Measurements from ENCODE around the gene PRPF18. TPM values are rescaled to one million over a fixed set of nuclear protein-coding genes. Genes with fewer than 3 reads are reported as not detected.

PRPF18 gene
- total RNA-seq, 1 donor from 2014 or later: 14.0 TPM

DNA sequence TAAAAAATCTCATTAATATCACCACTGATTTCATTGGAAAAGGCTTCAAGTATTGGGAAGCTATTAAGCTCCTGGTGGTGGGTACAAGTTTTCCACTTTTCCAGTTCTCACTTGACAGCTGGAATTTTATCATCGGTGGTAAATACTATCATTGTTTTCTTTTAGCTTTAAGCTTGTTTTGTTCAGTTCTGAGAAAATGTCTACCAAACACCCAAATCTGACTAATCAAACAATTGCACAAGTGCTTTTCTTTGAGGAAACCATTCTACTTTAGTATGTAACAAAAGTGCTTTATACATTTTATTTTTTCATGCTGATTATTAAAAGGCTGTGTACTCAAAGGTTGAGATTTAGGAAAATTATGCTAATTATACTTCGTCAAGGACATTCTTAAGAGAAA, 7.9 kb downstream of the PRPF18 start:
- no peak for DNase-seq (ENCODE audit: low spot score)
- intact Hi-C loops (cut with DNase I): no loop called here

DNA sequence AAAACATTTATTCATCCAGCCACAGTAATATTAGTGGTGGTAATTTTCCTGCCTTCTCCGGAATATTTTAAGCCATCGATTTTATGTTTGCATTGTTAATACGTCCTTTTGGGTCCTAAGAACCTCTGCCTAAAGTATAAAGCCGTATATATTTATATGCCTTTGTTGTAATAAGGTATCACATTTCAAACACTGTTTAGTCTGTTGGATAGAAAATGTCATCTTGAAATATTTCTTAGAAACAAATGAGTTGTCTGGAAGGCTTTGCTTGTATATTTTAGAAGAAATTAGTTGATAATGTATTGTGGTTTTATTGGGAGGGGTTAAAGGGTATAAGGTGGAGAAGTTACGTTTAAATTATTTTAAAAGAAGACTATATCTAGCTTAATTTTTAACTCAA, 11.1 kb downstream of the PRPF18 start:
- intact Hi-C loops (cut with DNase I): no loop called here
- DNase-seq (ENCODE audit: low spot score): no peak

DNA sequence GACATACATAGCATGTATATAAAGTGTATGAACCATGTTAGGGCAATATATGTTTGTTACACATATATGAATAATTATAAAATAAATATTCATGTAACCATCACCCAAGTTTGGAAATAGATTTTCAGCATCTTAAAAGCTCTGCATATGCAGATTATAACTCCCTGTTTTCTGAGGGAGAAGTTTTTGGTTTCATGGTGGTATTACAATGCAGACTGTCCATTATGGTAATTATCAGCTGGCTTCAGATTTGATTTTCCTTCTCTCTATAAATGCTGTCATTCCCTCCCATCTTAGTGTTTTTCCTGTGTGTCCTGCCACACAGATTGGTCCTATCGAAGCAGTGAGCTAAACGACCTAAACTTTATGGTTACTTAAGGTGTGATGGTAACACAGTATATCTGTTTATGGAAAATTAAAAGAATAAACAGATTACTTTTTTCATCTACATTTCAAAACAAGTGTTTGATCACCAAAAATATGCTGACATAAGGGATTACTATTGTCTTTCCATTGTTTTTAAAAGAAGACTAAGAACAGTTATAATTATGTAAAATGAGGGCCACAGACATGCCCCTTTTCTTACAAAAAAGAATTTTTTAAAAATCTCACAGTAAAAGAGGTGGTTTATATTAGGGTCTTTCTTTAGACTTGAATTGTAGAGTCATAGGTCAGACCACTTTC, 17.7 kb downstream of the PRPF18 start:
- intact Hi-C loops (cut with DNase I): no loop called here
- DNase-seq (ENCODE audit: low spot score): no peak

DNA sequence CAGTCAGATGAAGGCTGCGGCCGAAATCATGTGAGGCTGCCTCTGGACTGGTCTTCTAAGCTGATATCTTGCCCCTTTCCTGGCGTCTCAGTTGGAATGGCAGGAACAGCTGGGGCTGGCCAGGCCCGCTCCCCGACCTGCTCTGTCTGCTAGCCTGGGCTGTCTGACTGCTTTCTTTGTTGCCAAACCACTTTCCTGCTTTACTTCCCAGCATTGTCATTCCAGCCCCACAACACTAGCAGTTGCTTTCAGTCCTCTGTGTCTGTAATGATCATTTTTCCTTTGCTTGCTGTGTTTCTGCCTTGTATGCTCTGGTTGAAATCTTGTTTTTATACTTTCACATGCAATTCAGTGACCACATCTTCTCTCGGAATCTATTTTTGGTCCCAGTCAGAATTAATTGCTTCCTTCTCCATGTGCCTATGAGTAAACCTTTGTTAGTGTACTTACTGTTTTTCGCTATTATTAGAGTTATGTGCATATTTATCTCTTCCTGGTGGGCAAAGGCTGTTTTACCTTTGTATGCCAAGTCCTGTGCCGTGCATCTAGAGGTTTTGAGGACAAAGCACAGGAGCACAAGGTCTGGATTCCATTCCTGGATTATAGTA, 21.6 kb downstream of the PRPF18 start:
- DNase-seq (ENCODE audit: low spot score): no peak
- intact Hi-C loops (cut with DNase I): no loop called here

DNA sequence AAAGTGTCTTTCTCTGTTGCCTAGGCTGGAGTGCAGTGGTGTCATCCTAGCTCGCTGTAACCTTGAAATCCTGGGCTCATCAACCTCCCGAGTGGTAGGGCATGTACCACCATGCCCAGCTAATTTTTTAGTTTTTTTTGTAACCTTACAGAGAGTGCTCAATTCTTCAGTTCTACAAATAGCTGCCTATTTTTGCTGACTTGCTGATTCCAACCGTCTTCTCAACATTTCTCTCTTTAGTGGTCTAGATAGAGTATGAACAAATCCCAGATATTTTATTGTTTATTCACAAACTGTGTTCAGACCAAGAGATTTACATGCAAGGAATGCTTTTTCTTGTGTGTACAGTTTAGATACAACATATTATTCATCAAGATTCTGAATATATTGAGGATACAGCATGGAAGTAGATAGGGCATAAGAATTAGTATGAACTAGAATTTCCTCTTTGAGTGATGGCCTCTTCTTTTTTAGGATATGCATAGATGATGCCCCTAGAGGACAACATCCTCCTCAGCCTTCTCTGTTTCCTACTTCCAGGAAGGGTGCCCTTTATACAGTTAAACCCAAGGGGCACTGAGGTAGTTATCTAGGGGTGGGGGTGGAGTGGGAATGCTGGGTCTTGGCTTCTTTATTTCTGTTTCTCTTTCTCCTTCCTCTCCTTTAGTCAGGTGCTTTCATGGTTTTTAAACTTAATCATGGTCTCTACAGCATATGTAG, 26.0 kb downstream of the PRPF18 start:
- DNase-seq (ENCODE audit: low spot score): no peak
- intact Hi-C loops (cut with DNase I): loop anchor here (2.0 to 10.0 kb wide), 2 partner anchors 164 to 362 kb away; no protein-coding TSS in a partner anchor

DNA sequence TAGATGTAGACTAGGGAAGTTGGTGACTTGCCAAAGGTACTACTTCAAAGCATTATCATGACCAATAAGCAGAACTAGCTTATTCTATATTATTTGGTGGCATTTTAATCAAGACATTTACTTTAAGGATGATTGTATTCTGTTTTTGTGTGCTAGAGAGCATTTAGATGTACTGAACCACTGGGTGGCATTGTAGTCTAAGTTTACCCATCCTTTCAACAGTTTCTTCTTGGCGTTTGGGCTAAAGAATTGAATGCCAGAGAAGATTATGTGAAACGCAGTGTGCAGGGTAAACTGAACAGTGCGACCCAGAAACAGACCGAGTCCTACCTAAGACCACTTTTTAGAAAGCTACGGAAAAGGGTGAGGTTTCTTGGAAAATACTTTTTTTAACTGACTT, 26.8 kb downstream of the PRPF18 start:
- intact Hi-C loops (cut with DNase I): loop anchor here (2.0 to 10.0 kb wide), 2 partner anchors 163 to 361 kb away; no protein-coding TSS in a partner anchor
- DNase-seq (ENCODE audit: low spot score): no peak

DNA sequence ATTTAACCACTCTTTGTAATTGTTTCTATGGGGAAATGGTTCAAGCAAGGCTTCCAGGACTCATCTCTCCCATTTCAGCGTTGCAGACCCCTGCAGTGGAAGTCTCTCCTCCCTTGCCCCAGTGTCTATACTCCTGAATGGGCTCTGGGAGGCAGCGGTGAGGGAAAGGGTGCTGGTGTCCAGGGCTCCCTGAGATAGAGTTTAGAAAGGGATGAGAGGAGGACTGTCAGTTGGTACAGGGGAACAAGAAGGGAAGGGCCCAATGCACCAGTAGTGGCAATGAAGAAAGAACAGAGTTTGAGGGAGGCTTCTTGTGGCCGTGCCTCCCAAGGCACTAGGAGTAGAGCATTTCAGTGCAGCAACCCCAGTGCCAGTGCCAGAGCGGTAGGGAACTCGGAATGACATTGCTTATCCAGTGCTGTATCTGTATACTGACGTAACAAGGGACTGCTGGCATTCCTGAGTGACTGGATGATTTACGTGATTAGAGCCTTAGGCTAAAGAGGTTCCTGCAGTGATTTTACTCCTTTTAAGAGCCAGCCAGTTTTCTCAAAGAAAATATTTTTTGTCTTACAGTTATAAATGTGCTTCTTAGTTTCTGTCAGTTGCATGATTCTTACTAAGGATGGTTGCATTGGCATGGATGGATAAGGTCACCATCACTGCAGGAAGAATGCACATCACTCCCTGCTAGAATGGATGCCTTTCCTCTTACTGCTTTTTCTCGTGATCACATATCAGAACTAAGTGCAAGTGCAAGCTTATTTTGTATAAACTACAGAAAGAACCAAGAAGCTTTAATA, 28.0 kb downstream of the PRPF18 start:
- DNase-seq (ENCODE audit: low spot score): no peak
- intact Hi-C loops (cut with DNase I): loop anchor here (10.0 kb wide), 1 partner anchor 360 kb away; no protein-coding TSS in a partner anchor

DNA sequence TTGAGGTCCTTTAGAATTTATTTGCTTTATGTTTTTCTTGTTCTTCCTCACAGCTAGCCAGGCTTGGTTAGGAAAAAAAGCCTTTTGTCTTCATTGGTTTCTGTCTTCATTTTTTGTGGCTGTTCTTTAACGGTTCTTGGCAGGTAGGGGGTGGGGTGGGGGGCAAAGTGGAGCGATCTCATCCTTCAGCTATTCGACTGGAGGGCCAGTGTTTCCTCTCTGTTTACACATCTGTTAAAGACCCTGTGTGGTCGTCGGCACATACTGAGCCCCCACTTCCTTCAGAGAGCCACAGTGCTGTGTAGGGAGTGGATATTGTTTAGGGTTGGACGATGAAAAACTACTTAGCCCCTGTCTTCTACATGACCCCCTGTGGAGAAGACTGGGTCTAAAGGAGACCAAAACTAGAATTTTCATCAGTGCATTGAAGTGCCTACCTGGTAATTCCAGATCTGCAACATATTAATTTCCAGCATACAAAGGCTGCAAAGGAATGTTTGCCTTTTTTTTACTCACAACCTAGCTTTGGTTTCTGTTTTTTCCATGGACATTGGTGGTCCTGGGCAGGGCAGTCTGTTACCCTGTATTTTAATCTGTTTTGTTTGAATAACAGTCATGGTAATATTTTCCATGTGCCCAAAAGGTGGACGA, 29.0 kb downstream of the PRPF18 start:
- intact Hi-C loops (cut with DNase I): loop anchor here (10.0 kb wide), 1 partner anchor 359 kb away; no protein-coding TSS in a partner anchor
- DNase-seq (ENCODE audit: low spot score): no peak

DNA sequence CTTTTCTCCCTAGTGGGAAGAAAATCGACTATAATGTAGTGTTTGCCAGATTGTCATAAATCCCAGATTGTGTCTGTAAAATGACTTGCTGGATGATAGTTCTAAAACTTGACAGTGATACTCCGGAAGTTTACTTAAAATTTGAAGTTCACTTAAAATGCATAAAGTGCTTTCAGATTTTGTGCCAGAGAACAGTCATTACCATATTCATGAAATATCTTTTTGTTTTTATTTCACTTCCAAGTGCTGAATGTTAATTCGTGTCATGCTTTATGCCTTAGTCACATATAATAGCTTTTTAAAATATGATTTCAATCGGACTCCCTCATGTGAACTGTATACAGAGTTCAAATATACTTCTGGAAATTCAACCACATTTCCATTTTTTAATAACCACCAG, 30.4 kb downstream of the PRPF18 start:
- no peak for DNase-seq (ENCODE audit: low spot score)
- intact Hi-C loops (cut with DNase I): loop anchor here (10.0 kb wide), 1 partner anchor 358 kb away; no protein-coding TSS in a partner anchor

DNA sequence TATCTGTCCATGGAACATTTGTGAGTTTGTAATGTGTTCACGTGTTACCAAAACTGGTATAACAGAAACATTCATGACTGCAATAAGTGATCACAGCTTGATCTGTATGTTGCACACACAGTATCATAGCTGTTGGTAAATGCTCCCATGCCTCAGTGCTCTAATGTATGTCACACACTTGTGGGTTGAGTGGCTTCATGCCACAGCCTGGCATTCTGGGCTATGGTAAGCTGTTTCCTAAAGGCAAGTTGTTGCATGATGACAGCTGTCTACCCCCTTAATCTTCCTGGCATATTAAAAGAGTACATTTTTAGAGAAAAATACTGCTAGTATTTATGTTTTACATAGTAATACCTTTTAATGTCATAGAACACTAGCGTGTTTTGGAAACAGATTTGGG, 35.2 kb downstream of the PRPF18 start:
- intact Hi-C loops (cut with DNase I): no loop called here
- DNase-seq (ENCODE audit: low spot score): no peak

DNA sequence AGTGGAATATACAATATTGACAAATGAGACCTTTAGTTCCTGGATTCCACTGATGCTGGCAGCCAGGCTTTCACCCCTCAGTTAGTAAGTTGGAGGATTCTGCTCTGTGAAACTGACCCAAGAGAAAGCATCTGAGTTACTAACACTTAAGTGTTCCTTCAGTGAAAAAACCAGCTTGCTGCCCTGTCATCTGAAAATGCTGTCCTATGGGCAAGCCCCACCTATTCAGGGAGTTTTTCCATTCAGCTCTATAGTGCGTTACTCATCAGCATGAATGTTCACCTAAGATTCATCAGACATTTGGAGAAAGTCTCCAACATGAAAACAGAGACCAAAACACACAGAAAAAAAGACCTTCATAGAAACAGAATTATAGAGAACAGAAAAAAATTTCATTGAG, 37.9 kb downstream of the PRPF18 start:
- intact Hi-C loops (cut with DNase I): no loop called here
- no peak for DNase-seq (ENCODE audit: low spot score)

DNA sequence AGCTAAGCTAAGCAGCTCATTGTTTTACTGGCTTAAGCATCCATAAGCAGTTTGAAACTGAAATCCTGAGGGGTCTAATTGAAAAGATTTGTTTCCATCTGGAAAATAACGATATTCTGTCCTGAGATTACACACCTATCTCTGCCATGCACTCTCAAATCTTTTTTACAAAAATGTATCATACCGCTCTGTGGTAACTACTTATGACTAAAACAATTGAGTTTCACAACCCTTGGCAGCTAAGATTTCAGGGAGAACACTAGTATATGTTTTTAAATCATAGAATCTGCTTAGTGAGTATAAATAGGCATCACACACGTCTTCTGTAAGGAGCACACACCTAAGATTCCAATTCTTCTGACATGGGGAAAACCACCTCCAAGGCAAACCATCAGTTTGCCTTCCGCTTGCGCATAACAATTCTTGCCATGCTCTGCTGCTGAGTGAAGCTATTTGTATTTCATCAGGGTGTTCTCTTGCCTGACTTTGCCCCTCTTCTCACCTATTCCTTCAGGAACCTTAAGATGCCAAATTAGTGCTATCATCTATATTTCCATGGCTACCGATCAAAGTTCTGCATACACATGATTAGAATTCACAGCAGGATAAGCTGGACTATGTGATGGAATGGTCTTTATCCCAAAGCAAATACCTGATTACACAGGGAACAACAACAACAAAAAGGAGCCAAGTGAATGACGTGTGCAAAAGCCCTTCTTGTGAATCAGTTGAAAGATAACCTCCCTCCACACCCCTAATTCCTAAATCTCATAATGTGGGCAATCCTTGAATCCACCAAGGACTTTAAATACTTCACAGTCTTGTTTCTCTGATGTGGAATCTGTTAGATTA, 40.9 kb downstream of the PRPF18 start:
- no peak for DNase-seq (ENCODE audit: low spot score)

DNA sequence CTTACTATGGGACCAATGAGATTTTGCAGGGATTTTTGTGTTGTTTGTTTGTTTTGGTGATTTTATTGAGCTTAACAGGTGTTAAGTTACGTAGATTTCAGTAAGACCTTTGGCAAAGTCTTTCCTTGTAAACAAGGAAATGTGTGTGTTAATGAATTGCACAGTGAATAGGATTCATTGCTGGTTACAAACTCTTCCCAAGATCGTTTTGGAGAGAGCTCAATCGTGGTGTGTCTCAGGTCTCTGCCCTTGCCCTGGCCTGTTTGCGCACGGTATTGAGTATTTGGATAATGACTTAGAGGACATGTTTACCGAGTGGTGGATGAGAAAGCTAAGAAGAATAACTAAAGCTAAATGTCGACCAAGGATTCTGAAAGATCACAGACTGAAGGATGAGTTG, 41.9 kb downstream of the PRPF18 start:
- intact Hi-C loops (cut with DNase I): no loop called here
- no peak for DNase-seq (ENCODE audit: low spot score)

More for the DNA sequence above, 40.9 kb downstream of the PRPF18 start:
- intact Hi-C loops (cut with DNase I): no loop called here

DNA sequence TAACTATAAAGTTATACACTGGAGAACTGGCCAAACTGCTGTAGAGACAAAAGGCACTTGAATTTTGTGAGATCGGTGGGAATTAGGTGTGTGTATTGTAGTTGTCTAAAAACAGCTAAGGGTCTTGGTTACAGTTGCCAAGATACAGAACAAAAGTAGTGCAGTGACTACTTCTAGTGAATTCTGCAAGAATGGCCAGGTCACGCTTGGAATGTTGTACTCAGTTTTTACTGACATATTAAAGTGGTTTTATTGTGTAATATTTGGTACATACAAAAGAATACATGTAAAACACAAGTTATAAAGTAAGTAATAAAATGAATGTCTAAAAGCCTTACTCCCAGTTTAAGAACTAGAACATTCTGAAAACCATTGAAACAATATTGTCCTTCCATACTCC, 42.4 kb downstream of the PRPF18 start:
- DNase-seq (ENCODE audit: low spot score): no peak
- intact Hi-C loops (cut with DNase I): no loop called here

DNA sequence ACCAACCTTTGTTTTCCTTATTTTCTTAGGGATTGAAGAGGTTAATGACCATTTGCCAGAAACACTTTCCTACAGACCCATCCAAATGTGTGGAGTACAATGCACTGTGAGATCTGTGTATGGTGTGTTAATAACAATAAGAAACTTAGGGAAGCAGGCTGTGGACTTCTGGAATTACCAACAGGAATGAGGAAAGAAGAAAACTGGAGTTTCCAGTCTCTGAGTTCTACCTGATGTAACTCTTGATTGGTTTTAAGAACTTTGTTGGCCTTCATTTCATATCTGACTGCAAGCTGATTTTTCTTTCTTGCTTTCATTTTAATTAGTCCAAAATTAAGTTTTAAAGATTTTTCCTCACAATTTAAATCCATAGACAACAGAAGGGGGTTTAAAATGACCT, 43.5 kb downstream of the PRPF18 start:
- intact Hi-C loops (cut with DNase I): no loop called here
- DNase-seq (ENCODE audit: low spot score): no peak

DNA sequence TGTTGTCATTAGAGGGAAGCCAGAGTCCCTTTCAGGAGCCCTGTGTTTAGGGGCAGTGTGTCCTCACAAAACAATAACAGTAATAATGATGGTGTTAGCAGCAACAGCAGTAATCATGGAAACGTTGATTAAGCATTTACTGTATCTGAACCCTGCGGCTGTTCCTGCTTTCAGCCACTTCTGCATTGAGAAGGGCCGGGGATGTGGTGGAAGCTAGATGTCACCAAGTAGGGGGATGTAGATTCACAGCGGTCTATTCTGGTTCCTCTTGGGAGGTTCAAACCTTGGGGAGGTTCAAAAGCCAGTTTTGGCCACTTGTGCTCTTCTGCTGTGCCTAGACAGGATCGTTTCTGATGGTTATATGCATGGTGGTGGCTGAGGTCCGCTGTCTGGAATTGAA, 44.8 kb downstream of the PRPF18 start:
- no peak for DNase-seq (ENCODE audit: low spot score)
- intact Hi-C loops (cut with DNase I): no loop called here

DNA sequence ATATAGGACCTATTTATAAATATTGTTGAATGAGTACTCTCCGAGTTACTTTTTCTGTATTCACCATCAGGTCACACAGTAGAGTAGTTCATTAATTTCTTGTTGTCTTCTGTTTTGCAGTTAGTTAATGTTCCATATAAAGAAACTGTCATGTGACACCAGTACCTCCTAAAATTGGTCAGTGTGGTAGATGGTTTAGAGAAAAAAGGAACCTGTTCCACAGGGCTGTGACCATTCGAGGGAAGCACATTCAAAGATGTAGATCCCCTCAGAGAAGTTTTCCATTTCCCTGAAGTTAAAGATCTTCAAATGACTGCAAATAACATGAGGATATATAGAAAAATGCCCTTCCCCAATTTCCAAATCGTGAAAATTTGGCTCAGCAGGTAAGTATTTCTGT, 45.7 kb downstream of the PRPF18 start:
- intact Hi-C loops (cut with DNase I): no loop called here
- DNase-seq (ENCODE audit: low spot score): no peak

DNA sequence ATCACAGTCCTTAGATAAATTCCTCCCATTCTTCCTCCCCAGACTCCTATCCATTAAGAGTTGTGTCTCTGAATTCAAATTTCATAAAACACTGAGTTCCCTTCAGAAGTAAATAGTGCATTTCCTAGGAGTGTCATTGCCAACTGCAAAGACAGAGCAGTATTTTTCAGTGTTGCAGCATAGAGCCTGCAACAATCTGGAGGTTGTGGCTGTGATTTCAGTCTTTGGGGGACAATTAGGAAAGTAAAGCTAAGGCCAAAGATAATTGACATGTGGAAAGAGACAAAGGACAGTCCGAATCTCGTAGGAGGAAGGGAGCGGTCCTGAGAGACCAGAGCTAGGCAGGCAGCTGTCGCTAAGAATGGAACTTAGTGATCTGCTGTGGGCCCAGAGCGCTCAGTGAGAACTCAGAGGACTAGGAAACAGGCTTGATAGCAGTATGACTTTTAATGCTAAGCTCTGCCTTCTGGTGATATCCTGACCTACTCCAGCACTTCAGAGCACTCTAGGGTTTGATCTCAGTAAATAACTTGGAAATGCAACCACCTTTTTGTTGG, 46.2 kb downstream of the PRPF18 start:
- no peak for DNase-seq (ENCODE audit: low spot score)
- intact Hi-C loops (cut with DNase I): no loop called here
